GM23338 (cell line): ENCODE data around the gene HNRNPR. TPM values are rescaled to one million over a fixed set of nuclear protein-coding genes. Genes with fewer than 3 reads are reported as not detected.

Experiments
- ATAC-seq: fragments of 200-7000 bp; cut with Tn5 transposase; 3 replicates; pipeline ENCODE4 v1.9.1; 2020
- DNase-seq: peaks from one replicate; pipeline ENCODE4 v3.0.0-alpha.2; 2015; ENCODE audit warnings: low spot score
- H2AFZ ChIP-seq: fragments of 200-600 bp; sonication (generic); 2 replicates; pipeline ENCODE4 v1.8.0; 2016; ENCODE audit warnings: antibody characterized with exemption, mild to moderate bottlenecking, moderate library complexity
- H3F3A ChIP-seq: fragments of 200-600 bp; sonication (generic); replicated peaks from 2 replicates; pipeline ENCODE4 v1.8.0; 2017; ENCODE audit warnings: antibody characterized with exemption, mixed run types, low read depth
- H3K27ac ChIP-seq: fragments of 200-600 bp; sonication (generic); 2 replicates; pipeline ENCODE4 v1.6.1; 2016; ENCODE audit warnings: low read depth
- H3K27me3 ChIP-seq: fragments of 200-600 bp; sonication (generic); 2 replicates; pipeline ENCODE4 v1.8.0; 2016; ENCODE audit warnings: mild to moderate bottlenecking, mixed run types, moderate library complexity; ENCODE audit not compliant: insufficient read depth
- H3K36me3 ChIP-seq: fragments of 200-600 bp; sonication (generic); 2 replicates; pipeline ENCODE4 v1.8.0; 2016; ENCODE audit warnings: mild to moderate bottlenecking; ENCODE audit not compliant: insufficient read depth
- H3K4me1 ChIP-seq: fragments of 200-600 bp; sonication (generic); 2 replicates; pipeline ENCODE4 v1.8.0; 2016; ENCODE audit warnings: mild to moderate bottlenecking, moderate library complexity; ENCODE audit not compliant: insufficient read depth
- H3K4me2 ChIP-seq: fragments of 200-600 bp; sonication (generic); 2 replicates; pipeline ENCODE4 v1.7.1; 2017; ENCODE audit warnings: mixed run types
- H3K4me3 ChIP-seq: fragments of 200-600 bp; sonication (generic); 2 replicates; pipeline ENCODE4 v1.6.1; 2016; ENCODE audit warnings: mixed run types
- H3K79me2 ChIP-seq: fragments of 200-600 bp; sonication (generic); replicated peaks from 2 replicates; pipeline ENCODE4 v1.8.0; 2017; ENCODE audit warnings: mild to moderate bottlenecking; ENCODE audit not compliant: insufficient read depth
- H3K9me2 ChIP-seq: fragments of 200-600 bp; sonication (generic); 2 replicates; pipeline ENCODE4 v1.8.0; 2017; ENCODE audit not compliant: insufficient read depth
- H4K20me1 ChIP-seq: fragments of 200-600 bp; sonication (generic); replicated peaks from 2 replicates; pipeline ENCODE4 v1.8.0; 2017; ENCODE audit warnings: mild to moderate bottlenecking; ENCODE audit not compliant: insufficient read depth
- H3K27ac Mint-ChIP-seq: 2 replicates; pipeline ENCODE4 v1.8.0; 2020; ENCODE audit warnings: inconsistent platforms, mild to moderate bottlenecking, moderate library complexity, mixed read lengths
- H3K27me3 Mint-ChIP-seq: 3 replicates; pipeline ENCODE4 v1.8.0; 2022; ENCODE audit warnings: low read depth, mild to moderate bottlenecking, moderate library complexity, mixed read lengths, inconsistent platforms; ENCODE audit not compliant: insufficient read depth, poor library complexity
- H3K36me3 Mint-ChIP-seq: 3 replicates; pipeline ENCODE4 v1.8.0; 2021; ENCODE audit warnings: low read depth, mild to moderate bottlenecking, inconsistent platforms, moderate library complexity, mixed read lengths
- H3K4me1 Mint-ChIP-seq: 3 replicates; pipeline ENCODE4 v1.8.0; 2020; ENCODE audit warnings: mild to moderate bottlenecking, inconsistent platforms, mixed read lengths
- H3K4me3 Mint-ChIP-seq: 3 replicates; pipeline ENCODE4 v1.8.0; 2021; ENCODE audit warnings: moderate library complexity, mild to moderate bottlenecking, inconsistent platforms, mixed read lengths
- H3K9me3 Mint-ChIP-seq: 3 replicates; pipeline ENCODE4 v1.8.0; 2020; ENCODE audit warnings: moderate library complexity, mild to moderate bottlenecking, inconsistent platforms, mixed read lengths
- CREB1 ChIP-seq: fragments of 250-450 bp; sonication (Bioruptor Pico); IDR thresholded peaks from 2 replicates; pipeline ENCODE4 v1.5.0; 2020; ENCODE audit warnings: low read depth, mild to moderate bottlenecking, moderate library complexity
- EZH2 ChIP-seq: fragments of 200-600 bp; sonication (generic); IDR thresholded peaks from one replicate; pipeline ENCODE4 v1.8.0; 2017; ENCODE audit warnings: antibody characterized with exemption, mild to moderate bottlenecking, low read depth; ENCODE audit not compliant: unreplicated experiment
- EZH2phosphoT487 ChIP-seq: fragments of 200-600 bp; sonication (generic); IDR thresholded peaks from one replicate; pipeline ENCODE4 v1.8.1; 2018; ENCODE audit warnings: antibody characterized with exemption; ENCODE audit not compliant: unreplicated experiment
- JUNB ChIP-seq: IDR thresholded peaks from one replicate; pipeline ENCODE4 v1.6.1; 2016; ENCODE audit warnings: antibody characterized with exemption; ENCODE audit not compliant: unreplicated experiment
- NANOG ChIP-seq: IDR thresholded peaks from 2 replicates; pipeline ENCODE4 v1.6.1; 2016; ENCODE audit warnings: antibody characterized with exemption, borderline replicate concordance
- POLR2AphosphoS5 ChIP-seq: IDR thresholded peaks from 2 replicates; pipeline ENCODE4 v1.6.1; 2016; ENCODE audit warnings: antibody characterized with exemption, low read depth
- STAT1 ChIP-seq: IDR thresholded peaks from one replicate; pipeline ENCODE4 v1.6.1; 2016; ENCODE audit warnings: antibody characterized with exemption; ENCODE audit not compliant: unreplicated experiment
- ZNF114 ChIP-seq: fragments of 250-450 bp; sonication (Bioruptor Pico); IDR thresholded peaks from 2 replicates; pipeline ENCODE4 v1.5.0; 2020; ENCODE audit warnings: mild to moderate bottlenecking, moderate library complexity
- ZNF462 ChIP-seq: fragments of 250-450 bp; sonication (Bioruptor Pico); IDR thresholded peaks from 2 replicates; pipeline ENCODE4 v1.5.0; 2020; ENCODE audit warnings: mild to moderate bottlenecking, moderate library complexity
- polyA plus RNA-seq: library from polyadenylated mRNA; unstranded; fragments of >200 nt; fragmentation: Nextera tagmentation; extraction: Ambion mirVana; gene quantifications from 2 replicates; pipeline ENCODE4 v1.2.1, GENCODE V29; 2016
- total RNA-seq: library from RNA; depleted of rRNA; stranded (reverse); fragments of >200 nt; shearing (Covaris generic); gene quantifications from 2 replicates; pipeline ENCODE4 v1.2.3, GENCODE V29; 2014
- TF ChIP-seq, protein P1 (sequence below): IDR thresholded peaks from 2 replicates; pipeline ENCODE4 v1.6.1; 2016; ENCODE audit warnings: antibody characterized with exemption
- TF ChIP-seq, protein P2 (sequence below), 2 experiments: fragments of 200-600 bp in 1 of 2; sonication (generic) in 1 of 2; conservative IDR thresholded peaks; 2 replicates each; pipeline versions ENCODE4 v1.5.1 to v1.6.1; 2016 to 2017; ENCODE audit warnings: antibody characterized with exemption in 2 of 2, low read depth in 2 of 2, mild to moderate bottlenecking in 2 of 2, moderate library complexity in 1 of 2

The HNRNPR gene
- total and polyA plus RNA-seq, 2 experiments from 2014 or later = 147 to 200 TPM

DNA sequence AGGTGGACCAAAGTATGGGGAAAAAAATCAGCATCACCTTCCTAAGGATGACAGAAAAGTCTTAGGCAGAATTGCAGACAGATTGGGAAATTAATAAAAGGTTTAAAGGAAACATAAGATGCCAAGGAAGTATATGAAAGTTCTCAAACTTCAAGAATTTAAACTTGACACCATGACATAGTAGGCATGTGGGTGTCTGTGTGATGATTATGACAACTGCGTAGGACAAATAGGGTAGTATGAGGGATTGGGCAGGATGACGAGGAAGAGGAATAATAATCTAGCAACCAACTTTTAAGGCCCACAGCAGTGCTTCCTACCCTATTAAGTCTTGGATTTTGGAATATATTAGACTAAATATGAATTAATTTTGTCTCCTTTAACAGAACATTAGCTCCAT lies 52.4 kb downstream of the HNRNPR start:
- no peak for ATAC-seq
- H2AFZ ChIP-seq = no peak overlapping the region
- no peaks in the 10 kb centered on the region for H3K79me2 ChIP-seq
- Mint-ChIP-seq H3K36me3 (peaks cover 6% of the 10 kb centered on the region; the same call in 2 of the 3 replicates), H3K4me1 (no peaks in the 10 kb centered on the region), H3K4me3 (no peak overlapping the region), H3K9me3 (no peaks in the 10 kb centered on the region), H3K27ac (no peak overlapping the region), H3K27me3 (no peaks in the 10 kb centered on the region)
- H3K4me2 ChIP-seq = no peak overlapping the region
- peaks cover 4% of the 10 kb centered on the region; the same call in 1 of the 2 replicates for H3K36me3 ChIP-seq
- no peaks in the 10 kb centered on the region for H3K9me2 ChIP-seq
- H4K20me1 ChIP-seq = peaks cover 4% of the 10 kb centered on the region
- no peaks in the 10 kb centered on the region for H3K4me1 ChIP-seq
- no peaks in the 10 kb centered on the region for H3K27me3 ChIP-seq
- no peak overlapping the region for H3K27ac ChIP-seq
- no peak overlapping the region for H3K4me3 ChIP-seq
- H3F3A ChIP-seq = no peaks in the 10 kb centered on the region
- no peak for DNase-seq
- TF ChIP-seq EZH2phosphoT487 = no peak

GRCh38 chr1:23290836-23291565 lies 53.1 kb downstream of the HNRNPR start:
- H3K36me3 Mint-ChIP-seq = peaks cover 11% of the 10 kb centered on the region; the same call in 2 of the 3 replicates
- H4K20me1 ChIP-seq = peaks cover 4% of the 10 kb centered on the region
- no peaks in the 10 kb centered on the region for H3K9me2 ChIP-seq
- no peak overlapping the region for H3K4me3 Mint-ChIP-seq
- ATAC-seq = no peak
- H2AFZ ChIP-seq = no peak overlapping the region
- TF ChIP-seq ZNF114 (CRISPR knock-in tag) (no peak), NANOG (no peak), EZH2phosphoT487 (no peak), STAT1 (no peak), JUNB (no peak), CREB1 (CRISPR knock-in tag) (no peak), ZNF462 (CRISPR knock-in tag) (no peak), EZH2 (no peak), POLR2AphosphoS5 (no peak)
- TF ChIP-seq, protein P1, sequence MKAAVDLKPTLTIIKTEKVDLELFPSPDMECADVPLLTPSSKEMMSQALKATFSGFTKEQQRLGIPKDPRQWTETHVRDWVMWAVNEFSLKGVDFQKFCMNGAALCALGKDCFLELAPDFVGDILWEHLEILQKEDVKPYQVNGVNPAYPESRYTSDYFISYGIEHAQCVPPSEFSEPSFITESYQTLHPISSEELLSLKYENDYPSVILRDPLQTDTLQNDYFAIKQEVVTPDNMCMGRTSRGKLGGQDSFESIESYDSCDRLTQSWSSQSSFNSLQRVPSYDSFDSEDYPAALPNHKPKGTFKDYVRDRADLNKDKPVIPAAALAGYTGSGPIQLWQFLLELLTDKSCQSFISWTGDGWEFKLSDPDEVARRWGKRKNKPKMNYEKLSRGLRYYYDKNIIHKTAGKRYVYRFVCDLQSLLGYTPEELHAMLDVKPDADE = no peak
- TF ChIP-seq, protein P2, sequence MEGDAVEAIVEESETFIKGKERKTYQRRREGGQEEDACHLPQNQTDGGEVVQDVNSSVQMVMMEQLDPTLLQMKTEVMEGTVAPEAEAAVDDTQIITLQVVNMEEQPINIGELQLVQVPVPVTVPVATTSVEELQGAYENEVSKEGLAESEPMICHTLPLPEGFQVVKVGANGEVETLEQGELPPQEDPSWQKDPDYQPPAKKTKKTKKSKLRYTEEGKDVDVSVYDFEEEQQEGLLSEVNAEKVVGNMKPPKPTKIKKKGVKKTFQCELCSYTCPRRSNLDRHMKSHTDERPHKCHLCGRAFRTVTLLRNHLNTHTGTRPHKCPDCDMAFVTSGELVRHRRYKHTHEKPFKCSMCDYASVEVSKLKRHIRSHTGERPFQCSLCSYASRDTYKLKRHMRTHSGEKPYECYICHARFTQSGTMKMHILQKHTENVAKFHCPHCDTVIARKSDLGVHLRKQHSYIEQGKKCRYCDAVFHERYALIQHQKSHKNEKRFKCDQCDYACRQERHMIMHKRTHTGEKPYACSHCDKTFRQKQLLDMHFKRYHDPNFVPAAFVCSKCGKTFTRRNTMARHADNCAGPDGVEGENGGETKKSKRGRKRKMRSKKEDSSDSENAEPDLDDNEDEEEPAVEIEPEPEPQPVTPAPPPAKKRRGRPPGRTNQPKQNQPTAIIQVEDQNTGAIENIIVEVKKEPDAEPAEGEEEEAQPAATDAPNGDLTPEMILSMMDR (conservative IDR thresholded peaks at IDR 0.05; ENCODE audit: low read depth in 2 of 2) = no peak
- H3K27me3 Mint-ChIP-seq = no peaks in the 10 kb centered on the region
- no peaks in the 10 kb centered on the region for H3K79me2 ChIP-seq
- no peaks in the 10 kb centered on the region for H3K4me1 ChIP-seq
- H3K4me1 Mint-ChIP-seq = no peaks in the 10 kb centered on the region
- no peak for DNase-seq
- H3K27ac Mint-ChIP-seq = no peak overlapping the region
- H3K4me2 ChIP-seq = no peak overlapping the region
- no peaks in the 10 kb centered on the region for H3F3A ChIP-seq
- H3K9me3 Mint-ChIP-seq = no peaks in the 10 kb centered on the region
- H3K4me3 ChIP-seq = no peak overlapping the region
- no peaks in the 10 kb centered on the region for H3K27me3 ChIP-seq
- H3K36me3 ChIP-seq = peaks cover 4% of the 10 kb centered on the region; the same call in 1 of the 2 replicates
- H3K27ac ChIP-seq = no peak overlapping the region
